SU-DHL-6 (cell line): ENCODE measurements around the gene RACGAP1.

Source experiments
- H2AFZ ChIP-seq: fragments of 200-600 bp; sonication (generic); 2 replicates; pipeline ENCODE4 v1.6.1; 2014; ENCODE audit warnings: low read depth, mild to moderate bottlenecking, moderate library complexity, mixed read lengths, antibody characterized with exemption, low read length; ENCODE audit not compliant: severe bottlenecking
- H3F3A ChIP-seq: fragments of 200-600 bp; shearing (Covaris generic); 2 replicates; pipeline ENCODE4 v1.6.0; 2016; ENCODE audit warnings: antibody characterized with exemption, mild to moderate bottlenecking; ENCODE audit not compliant: insufficient read depth
- H3K27ac ChIP-seq: fragments of 200-600 bp; sonication (generic); 2 replicates; pipeline ENCODE4 v1.5.1; 2016; ENCODE audit warnings: low read depth, mild to moderate bottlenecking, low read length, moderate library complexity, mixed read lengths
- H3K27me3 ChIP-seq: fragments of 200-600 bp; sonication (generic), shearing (Covaris generic); 2 replicates; pipeline ENCODE4 v1.6.0; 2014; ENCODE audit warnings: mild to moderate bottlenecking, low read length
- H3K36me3 ChIP-seq: fragments of 200-600 bp; sonication (generic); 2 replicates; pipeline ENCODE4 v1.6.1; 2014; ENCODE audit warnings: mild to moderate bottlenecking, low read length, mixed read lengths
- H3K4me2 ChIP-seq: fragments of 300-600, 200-600 bp; shearing (Covaris generic), sonication (generic); 2 replicates; pipeline ENCODE4 v1.6.0; 2014; ENCODE audit warnings: low read length, low read depth, mild to moderate bottlenecking; ENCODE audit not compliant: poor library complexity, severe bottlenecking
- H3K4me3 ChIP-seq: fragments of 200-600 bp; sonication (generic); 2 replicates; pipeline ENCODE4 v1.5.1; 2014; ENCODE audit warnings: antibody characterized with exemption, low read length, mild to moderate bottlenecking, mixed read lengths; ENCODE audit not compliant: insufficient read depth, poor library complexity, severe bottlenecking
- H3K79me2 ChIP-seq: fragments of 200-600 bp; sonication (generic); 2 replicates; pipeline ENCODE4 v1.6.1; 2014; ENCODE audit warnings: mild to moderate bottlenecking, low read length, moderate library complexity; ENCODE audit not compliant: insufficient read depth
- H3K9ac ChIP-seq: fragments of 200-600 bp; sonication (generic); 2 replicates; pipeline ENCODE4 v1.7.0; 2014; ENCODE audit warnings: mild to moderate bottlenecking, low read length
- H3K9me2 ChIP-seq: fragments of 200-600 bp; sonication (generic); replicated peaks from 2 replicates; pipeline ENCODE4 v1.6.1; 2014; ENCODE audit warnings: low read length; ENCODE audit not compliant: insufficient read depth
- H3K9me3 ChIP-seq: fragments of 200-600 bp; sonication (generic); 2 replicates; pipeline ENCODE4 v1.6.1; 2014; ENCODE audit warnings: low read length, mixed read lengths; ENCODE audit not compliant: insufficient read depth
- H4K20me1 ChIP-seq: fragments of 200-600 bp; sonication (generic); 2 replicates; pipeline ENCODE4 v1.6.1; 2014; ENCODE audit warnings: low read depth, mild to moderate bottlenecking, antibody characterized with exemption, low read length, moderate library complexity, mixed read lengths
- CTCF ChIP-seq: fragments of 200-600 bp; sonication (generic); IDR thresholded peaks from one replicate; pipeline ENCODE4 v1.5.1; 2017; ENCODE audit warnings: antibody characterized with exemption, mild to moderate bottlenecking, low read length, moderate library complexity; ENCODE audit not compliant: insufficient read depth, poor library complexity, severe bottlenecking
- EZH2phosphoT487 ChIP-seq: fragments of 200-600 bp; sonication (generic), shearing (Covaris generic); conservative IDR thresholded peaks from 2 replicates; pipeline ENCODE4 v1.6.1; 2018; ENCODE audit warnings: mild to moderate bottlenecking, antibody characterized with exemption, low read length, moderate library complexity, mixed read lengths

Gene RACGAP1

GRCh38 chr12:49953961-49954846 lies 71.1 kb downstream of the RACGAP1 start:
- H3F3A ChIP-seq, result no peaks in the 10 kb centered on the region
- no peaks in the 10 kb centered on the region for H3K9me2 ChIP-seq
- H3K4me2 ChIP-seq, result no peak overlapping the region
- H3K9ac ChIP-seq, result no peak overlapping the region
- H2AFZ ChIP-seq, result no peak overlapping the region
- TF ChIP-seq EZH2phosphoT487 (no peak), CTCF (no peak)
- H3K27me3 ChIP-seq, result no peaks in the 10 kb centered on the region
- no peaks in the 10 kb centered on the region for H4K20me1 ChIP-seq
- H3K27ac ChIP-seq, result no peak overlapping the region
- no peaks in the 10 kb centered on the region for H3K9me3 ChIP-seq
- H3K79me2 ChIP-seq, result no peaks in the 10 kb centered on the region
- H3K4me3 ChIP-seq, result no peak overlapping the region
- H3K36me3 ChIP-seq, result no peaks in the 10 kb centered on the region

- no peaks in the 10 kb centered on the region for H3K36me3 ChIP-seq
- H3K9me3 ChIP-seq, result no peaks in the 10 kb centered on the region
- H3K4me3 ChIP-seq, result no peak overlapping the region
- H3K27ac ChIP-seq, result no peak overlapping the region
- no peak overlapping the region for H3K9ac ChIP-seq
- no peaks in the 10 kb centered on the region for H3K79me2 ChIP-seq
- TF ChIP-seq EZH2phosphoT487, result no peak
- TF ChIP-seq CTCF, result no peak
- no peaks in the 10 kb centered on the region for H4K20me1 ChIP-seq
- no peaks in the 10 kb centered on the region for H3F3A ChIP-seq
- H3K27me3 ChIP-seq, result no peaks in the 10 kb centered on the region
- no peaks in the 10 kb centered on the region for H3K9me2 ChIP-seq
- H3K4me2 ChIP-seq, result no peak overlapping the region
- no peak overlapping the region for H2AFZ ChIP-seq
These were observed 72.1 kb downstream of the RACGAP1 start for GRCh38 chr12:49953151-49953550.

DNA sequence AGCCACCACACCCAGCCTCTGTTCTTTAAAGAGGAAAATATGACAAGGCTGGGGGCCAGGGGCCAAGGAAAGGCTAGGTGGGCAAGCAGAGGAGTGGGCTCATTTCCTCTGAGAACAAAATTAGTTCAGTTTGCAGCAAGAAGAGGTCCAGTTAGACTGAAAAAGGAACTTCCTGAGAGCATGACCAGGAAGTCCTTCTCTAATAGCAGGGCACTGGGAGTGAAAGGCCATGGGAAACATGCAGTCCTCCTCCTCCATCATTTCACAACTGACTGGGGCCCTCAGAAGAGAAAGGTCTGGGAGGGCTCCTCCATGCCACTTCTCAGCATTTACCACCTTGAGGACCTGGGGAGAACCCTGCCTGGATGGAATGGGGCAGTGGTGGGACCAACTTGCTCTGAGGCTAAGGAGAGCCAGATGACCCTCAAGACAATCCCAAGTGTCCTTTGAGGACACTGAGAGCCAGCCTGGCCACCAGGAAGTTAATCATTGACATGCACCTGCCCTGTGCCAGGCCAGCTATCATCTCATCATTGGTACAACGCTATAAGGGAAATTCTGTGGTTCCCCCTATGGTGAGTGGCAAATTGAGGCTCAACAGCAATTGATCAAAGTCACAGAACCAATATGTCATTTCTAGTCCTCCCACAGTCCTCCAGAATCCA lies 72.8 kb downstream of the RACGAP1 start:
- Histone ChIP-seq H3K36me3 (no peaks in the 10 kb centered on the region), H3K79me2 (no peaks in the 10 kb centered on the region), H4K20me1 (no peaks in the 10 kb centered on the region), H3K9ac (no peak overlapping the region), H3K9me2 (no peaks in the 10 kb centered on the region), H2AFZ (no peak overlapping the region), H3K27ac (no peak overlapping the region), H3K4me3 (no peak overlapping the region), H3K27me3 (no peaks in the 10 kb centered on the region), H3F3A (no peaks in the 10 kb centered on the region), H3K9me3 (no peaks in the 10 kb centered on the region), H3K4me2 (no peak overlapping the region)
- TF ChIP-seq EZH2phosphoT487, result no peak
- TF ChIP-seq CTCF, result no peak
